ENCODE results near the gene OTOR. TPM values are rescaled to one million over a fixed set of nuclear protein-coding genes. Genes with fewer than 3 reads are reported as not detected.
A peak's percentile ranks its signal among the peaks of the same experiment; 100 is the strongest.

The OTOR gene
- total and polyA plus RNA-seq, 2 of the 8 experiments (the other 6 are each of a cell fraction or from before 2014, with no cell fraction given), result not detected

DNA sequence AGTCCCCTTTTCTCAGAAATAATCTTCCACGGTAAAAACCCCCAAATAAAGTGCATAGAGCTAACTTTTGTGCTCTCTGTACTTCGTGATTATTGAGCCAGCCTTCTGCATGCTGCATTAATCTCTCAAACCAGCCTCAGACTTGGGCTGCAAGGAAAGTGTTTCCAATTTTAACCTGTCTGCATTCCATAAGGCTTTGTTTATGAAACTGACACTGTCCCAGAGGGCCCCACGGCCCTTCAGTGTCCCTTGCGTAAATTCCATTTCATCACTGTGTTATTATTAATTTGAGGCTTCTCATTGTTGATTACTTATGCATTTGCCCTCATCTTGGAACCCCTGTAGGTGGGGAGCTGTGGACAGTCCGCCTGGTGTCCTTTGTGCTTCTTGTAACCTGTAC lies 33.9 kb upstream of the OTOR start:
- no peak overlapping the region for H2BK120ac ChIP-seq (replicated peaks; ENCODE audit: low read depth, low read length)
- no peak overlapping the region for H3K27ac ChIP-seq (ENCODE audit: low read depth, low read length)
- no peak overlapping the region for H3K18ac ChIP-seq (ENCODE audit: extremely low read depth, low read length)
- ChIA-PET CTCF (ENCODE audit: partially characterized antibody) (interaction anchor here (0.8 kb wide), 1 partner anchor 13 kb away, joined by 3 read pairs; no protein-coding TSS in a partner anchor), POLR2A (ENCODE audit: partially characterized antibody) (interaction anchor here (1.3 to 1.8 kb wide), 2 partner anchors 15 to 16 kb away, joined by 3 to 8 read pairs; partner anchors contain the start of gene SNRPB2)
- no peak overlapping the region for H2BK15ac ChIP-seq (ENCODE audit: low read length)
- no peaks in the 10 kb centered on the region for H3K79me1 ChIP-seq (ENCODE audit: low read depth, low read length)
- H4K91ac ChIP-seq (replicated peaks; ENCODE audit: insufficient read length, low read length), result no peak overlapping the region
- no peak overlapping the region for H2BK20ac ChIP-seq (ENCODE audit: low read length)
- peaks cover 0 to 3% (median 0%) of the 10 kb centered on the region in 4 experiments; a peak in 1 of 7 replicates for H3K4me1 ChIP-seq (replicated peaks in 1 of 4; ENCODE audit: control insufficient read depth in 3 of 4, insufficient read depth in 4 of 4, low read length in 3 of 4)
- H2BK5ac ChIP-seq (ENCODE audit: low read depth, low read length), result no peak overlapping the region
- H4K20me1 ChIP-seq (replicated peaks in 1 of 2; ENCODE audit: control insufficient read depth in 1 of 2, insufficient read depth in 2 of 2, low read length in 2 of 2), result no peaks in the 10 kb centered on the region
- H2AK5ac ChIP-seq (ENCODE audit: low read depth, low read length), result no peak overlapping the region
- no peak overlapping the region for H3K4me2 ChIP-seq (ENCODE audit: insufficient read depth in 1 of 2, low read depth in 2 of 2, low read length in 2 of 2)
- H3K79me2 ChIP-seq (ENCODE audit: control insufficient read depth in 1 of 2, insufficient read depth in 2 of 2, low read length in 2 of 2), result no peaks in the 10 kb centered on the region
- H3K9ac ChIP-seq (replicated peaks in 1 of 4; ENCODE audit: extremely low read depth in 1 of 4, low read depth in 3 of 4, low read length in 3 of 4), result no peak overlapping the region
- no peak overlapping the region for H2AFZ ChIP-seq (ENCODE audit: low read length)
- no peaks in the 10 kb centered on the region for H3K27me3 ChIP-seq (replicated peaks in 1 of 4; ENCODE audit: control insufficient read depth in 3 of 4, extremely low read depth in 1 of 4, insufficient read depth in 3 of 4, low read length in 3 of 4)
- H2BK12ac ChIP-seq (ENCODE audit: low read depth, low read length), result no peak overlapping the region
- H4K8ac ChIP-seq (ENCODE audit: extremely low read depth, insufficient read depth, low read length), result 0 out of 2 replicates have a peak overlapping the region, but pooled peaks have one; percentile 35
- DNase-seq (ENCODE audit: low read depth in 1 of 2, low spot score in 2 of 2), result no peak
- no peaks in the 10 kb centered on the region for H3K36me3 ChIP-seq (ENCODE audit: control insufficient read depth in 2 of 4, insufficient read depth in 4 of 4, low read length in 3 of 4)
- 91% methylated on average over 5 of the region's 5 CpGs; no CpG with 5 or more reads in 1 of the 2 experiments for WGBS, 2 experiments (ENCODE audit: extremely low coverage in 1 of 2, insufficient coverage in 1 of 2, insufficient read length in 1 of 2, insufficient replicate concordance in 2 of 2, low coverage in 1 of 2, low lambda C conversion rate in 2 of 2, missing lambda C conversion rate in 1 of 2)
- H3K4me3 ChIP-seq (ENCODE audit: extremely low read depth in 1 of 4, insufficient read depth in 2 of 4, low read depth in 3 of 4, low read length in 4 of 4), result no peak overlapping the region
- no peaks in the 10 kb centered on the region for H3K9me3 ChIP-seq (ENCODE audit: insufficient read depth in 2 of 2, low read depth in 1 of 2, low read length in 1 of 2)
- H4K5ac ChIP-seq (ENCODE audit: insufficient read length, low read depth, low read length), result no peak overlapping the region
- no peak overlapping the region for H3K23ac ChIP-seq (ENCODE audit: insufficient read length)
- H3K56ac ChIP-seq (replicated peaks; ENCODE audit: insufficient read length, low read depth, low read length), result no peak overlapping the region
- FAIRE-seq, result no peak
- H3K23me2 ChIP-seq (ENCODE audit: low read depth, low read length), result no peaks in the 10 kb centered on the region
- no peak overlapping the region for H3K4ac ChIP-seq (replicated peaks; ENCODE audit: insufficient read length, low read depth, low read length)
- H3K14ac ChIP-seq (ENCODE audit: insufficient read length), result no peak overlapping the region
- TF ChIP-seq MAFK (IDR thresholded peaks at IDR 0.05; ENCODE audit: low read depth, low read length) (no peak), KDM4A (IDR thresholded peaks at IDR 0.05; ENCODE audit: low read depth, low read length, severe bottlenecking) (no peak), SUZ12 (IDR thresholded peaks at IDR 0.05; ENCODE audit: low read length) (no peak), ZNF274 (IDR thresholded peaks at IDR 0.05; ENCODE audit: borderline replicate concordance, extremely low read depth, low read length) (no peak), HDAC6 (IDR thresholded peaks at IDR 0.05; ENCODE audit: low read depth, low read length) (no peak), ASH2L (IDR thresholded peaks at IDR 0.05; ENCODE audit: low read length) (no peak), PHF8 (conservative IDR thresholded peaks at IDR 0.05; ENCODE audit: low read depth, low read length) (no peak), RNF2 (IDR thresholded peaks at IDR 0.05; ENCODE audit: borderline replicate concordance, low read depth, low read length, missing control alignments, poor library complexity, severe bottlenecking) (no peak), EP300 (IDR thresholded peaks at IDR 0.05; ENCODE audit: borderline replicate concordance in 1 of 2, low read depth in 2 of 2, low read length in 2 of 2) (no peak), NRF1 (IDR thresholded peaks at IDR 0.05; ENCODE audit: low read depth, low read length) (no peak), CTBP2 (IDR thresholded peaks at IDR 0.05; ENCODE audit: borderline replicate concordance, insufficient read depth, insufficient read length, low read length) (no peak), SAP30 (IDR thresholded peaks at IDR 0.05; ENCODE audit: insufficient read depth, insufficient replicate concordance, low read length) (no peak), JUN (IDR thresholded peaks at IDR 0.05; ENCODE audit: low read depth, low read length) (no peak)

Data from H1 (cell line).